ENCODE data around the gene TLL1. TPM values are rescaled to one million over a fixed set of nuclear protein-coding genes. Genes with fewer than 3 reads are reported as not detected.

TLL1 gene
- total RNA-seq, 1 donor from 2014 or later = 9.6 TPM

- TF ChIP-seq, protein P1, sequence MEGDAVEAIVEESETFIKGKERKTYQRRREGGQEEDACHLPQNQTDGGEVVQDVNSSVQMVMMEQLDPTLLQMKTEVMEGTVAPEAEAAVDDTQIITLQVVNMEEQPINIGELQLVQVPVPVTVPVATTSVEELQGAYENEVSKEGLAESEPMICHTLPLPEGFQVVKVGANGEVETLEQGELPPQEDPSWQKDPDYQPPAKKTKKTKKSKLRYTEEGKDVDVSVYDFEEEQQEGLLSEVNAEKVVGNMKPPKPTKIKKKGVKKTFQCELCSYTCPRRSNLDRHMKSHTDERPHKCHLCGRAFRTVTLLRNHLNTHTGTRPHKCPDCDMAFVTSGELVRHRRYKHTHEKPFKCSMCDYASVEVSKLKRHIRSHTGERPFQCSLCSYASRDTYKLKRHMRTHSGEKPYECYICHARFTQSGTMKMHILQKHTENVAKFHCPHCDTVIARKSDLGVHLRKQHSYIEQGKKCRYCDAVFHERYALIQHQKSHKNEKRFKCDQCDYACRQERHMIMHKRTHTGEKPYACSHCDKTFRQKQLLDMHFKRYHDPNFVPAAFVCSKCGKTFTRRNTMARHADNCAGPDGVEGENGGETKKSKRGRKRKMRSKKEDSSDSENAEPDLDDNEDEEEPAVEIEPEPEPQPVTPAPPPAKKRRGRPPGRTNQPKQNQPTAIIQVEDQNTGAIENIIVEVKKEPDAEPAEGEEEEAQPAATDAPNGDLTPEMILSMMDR (IDR thresholded peaks at IDR 0.05) = no peak
- Histone ChIP-seq H3K27me3 (no peaks in the 10 kb centered on the region), H3K9me3 (no peaks in the 10 kb centered on the region), H3K36me3 (no peaks in the 10 kb centered on the region), H3K27ac (no peak overlapping the region), H3K4me3 (no peak overlapping the region), H3K4me1 (no peaks in the 10 kb centered on the region)
- no peak for DNase-seq
- intact Hi-C loops (cut with DNase I) = no loop called here
- ATAC-seq = no peak
Measured at GRCh38 chr4:166091146-166091545, 218.1 kb downstream of the TLL1 start.

GRCh38 chr4:166091912-166092510, 219.0 kb downstream of the TLL1 start:
- Histone ChIP-seq H3K9me3 (no peaks in the 10 kb centered on the region), H3K36me3 (no peaks in the 10 kb centered on the region), H3K4me1 (no peaks in the 10 kb centered on the region), H3K27me3 (no peaks in the 10 kb centered on the region), H3K4me3 (no peak overlapping the region), H3K27ac (no peak overlapping the region)
- TF ChIP-seq, protein P1 (IDR thresholded peaks at IDR 0.05) = peak; percentile 72
- DNase-seq (no peak), ATAC-seq (peak; percentile 64)
- intact Hi-C loops (cut with DNase I) = no loop called here

DNA sequence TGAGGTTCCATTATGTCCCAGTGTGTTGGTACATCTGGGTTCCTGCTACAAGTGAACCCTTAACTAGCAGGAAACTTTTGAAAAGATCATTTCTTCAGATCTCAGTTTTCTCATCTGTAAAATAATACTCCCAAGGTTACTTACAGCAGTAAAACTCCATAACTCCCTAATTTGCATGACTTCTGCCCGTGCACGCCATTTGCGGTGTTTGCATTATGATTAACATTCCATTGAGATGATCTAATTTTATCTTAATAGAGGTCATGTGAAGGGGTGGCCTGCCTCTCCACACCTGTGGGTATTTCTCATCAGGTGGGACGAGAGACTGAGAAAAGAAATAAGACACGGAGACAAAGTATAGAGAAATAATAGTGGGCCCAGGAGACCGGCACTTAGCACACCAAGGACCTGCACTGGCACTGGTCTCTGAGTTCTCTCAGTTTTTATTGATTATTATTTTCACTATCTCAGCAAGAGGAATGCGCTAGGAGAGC, 219.8 kb downstream of the TLL1 start:
- TF ChIP-seq, protein P1 (IDR thresholded peaks at IDR 0.05) = no peak
- Histone ChIP-seq H3K9me3 (no peaks in the 10 kb centered on the region), H3K4me1 (no peaks in the 10 kb centered on the region), H3K27ac (no peak overlapping the region), H3K36me3 (no peaks in the 10 kb centered on the region), H3K4me3 (no peak overlapping the region), H3K27me3 (no peaks in the 10 kb centered on the region)
- ATAC-seq = no peak
- no peak for DNase-seq
- intact Hi-C loops (cut with DNase I) = no loop called here

DNA sequence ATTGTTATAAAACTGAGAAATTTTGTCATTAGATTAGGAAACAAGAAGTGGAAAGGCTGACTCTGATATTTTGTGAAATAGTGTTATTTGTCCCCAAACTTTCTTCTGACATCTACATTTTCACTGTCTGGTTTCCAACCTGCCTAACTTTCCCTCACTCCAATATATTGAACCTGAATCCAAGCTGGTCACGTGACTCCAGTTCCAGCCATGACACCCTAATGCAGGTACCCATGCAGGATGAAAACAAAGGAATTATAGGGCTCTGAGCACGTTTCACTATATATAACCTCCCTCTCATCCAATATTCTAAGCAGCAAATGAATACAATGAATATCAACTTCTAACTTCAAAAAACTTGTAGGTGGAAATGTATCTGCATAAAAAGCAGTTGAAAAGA, 231.6 kb downstream of the TLL1 start:
- H3K27me3 ChIP-seq = no peaks in the 10 kb centered on the region
- H3K4me1 ChIP-seq = no peaks in the 10 kb centered on the region
- DNase-seq (no peak), ATAC-seq (no peak)
- no peaks in the 10 kb centered on the region for H3K36me3 ChIP-seq
- intact Hi-C loops (cut with DNase I) = loop anchor here (5.0 kb wide), 1 partner anchor 567 kb away; no protein-coding TSS in a partner anchor
- no peak overlapping the region for H3K4me3 ChIP-seq
- TF ChIP-seq, protein P1 (IDR thresholded peaks at IDR 0.05) = no peak
- no peaks in the 10 kb centered on the region for H3K9me3 ChIP-seq
- no peak overlapping the region for H3K27ac ChIP-seq

DNA sequence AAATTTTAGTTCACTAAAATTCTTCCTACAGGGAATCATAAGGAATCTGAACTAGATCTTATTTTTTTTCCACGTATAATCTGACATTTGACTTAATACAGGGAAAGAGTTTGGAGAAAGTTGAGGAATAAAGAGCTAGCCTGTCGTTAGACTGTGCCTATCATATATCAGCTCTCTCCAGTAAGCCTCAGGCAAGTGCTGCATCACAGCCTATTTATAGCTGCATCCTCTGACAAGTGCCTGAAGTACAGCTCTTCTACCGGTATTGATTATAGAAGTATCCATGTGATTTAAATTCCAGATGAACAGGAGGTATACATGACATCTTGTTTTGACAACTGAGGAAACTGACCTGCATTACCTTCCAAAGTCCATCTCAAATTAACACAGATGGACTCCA, 248.9 kb downstream of the TLL1 start:
- DNase-seq (no peak), ATAC-seq (no peak)
- intact Hi-C loops (cut with DNase I) = no loop called here
- H3K27ac ChIP-seq = no peak overlapping the region
- no peaks in the 10 kb centered on the region for H3K4me1 ChIP-seq
- H3K36me3 ChIP-seq = no peaks in the 10 kb centered on the region
- no peaks in the 10 kb centered on the region for H3K9me3 ChIP-seq
- H3K4me3 ChIP-seq = no peak overlapping the region
- no peaks in the 10 kb centered on the region for H3K27me3 ChIP-seq
- TF ChIP-seq, protein P1 (IDR thresholded peaks at IDR 0.05) = no peak

DNA sequence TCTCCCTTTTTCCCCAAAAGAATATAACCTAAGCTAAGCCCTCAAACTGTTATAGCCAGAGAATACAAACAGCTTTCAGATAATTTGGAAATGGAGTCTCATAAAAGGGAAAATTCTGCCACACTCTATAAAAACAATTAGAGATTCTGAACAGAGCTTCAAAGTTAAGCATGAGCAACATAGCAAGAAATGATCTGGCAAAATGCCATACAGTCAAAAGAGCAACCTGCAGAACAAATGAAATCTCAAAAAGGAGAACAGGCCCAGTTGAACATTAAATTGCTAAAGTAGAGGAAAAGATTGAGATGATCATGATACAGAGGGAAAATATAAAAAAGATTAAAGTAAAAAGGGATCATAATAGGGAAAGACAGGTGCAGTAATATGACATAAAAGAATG, 250.5 kb downstream of the TLL1 start:
- no peaks in the 10 kb centered on the region for H3K4me1 ChIP-seq
- no peak overlapping the region for H3K4me3 ChIP-seq
- ATAC-seq = no peak
- H3K27me3 ChIP-seq = no peaks in the 10 kb centered on the region
- H3K36me3 ChIP-seq = no peaks in the 10 kb centered on the region
- intact Hi-C loops (cut with DNase I) = no loop called here
- no peak for DNase-seq
- no peaks in the 10 kb centered on the region for H3K9me3 ChIP-seq
- H3K27ac ChIP-seq = no peak overlapping the region
- TF ChIP-seq, protein P1 (IDR thresholded peaks at IDR 0.05) = no peak

All from upper lobe of right lung (tissue), 1 donor.